NCI-H82 treated with DMSO at 0.1 percent for 48 hours (cell line): Measurements from ENCODE around the gene BTBD8.
A peak's percentile ranks its signal among the peaks of the same experiment; 100 is the strongest.

Experiments used
- DNase-seq: peaks from one replicate; lab custom pipeline; 2025; ENCODE audit not compliant: unreplicated experiment; lab: John Stamatoyannopoulos, UW

BTBD8 gene

DNA sequence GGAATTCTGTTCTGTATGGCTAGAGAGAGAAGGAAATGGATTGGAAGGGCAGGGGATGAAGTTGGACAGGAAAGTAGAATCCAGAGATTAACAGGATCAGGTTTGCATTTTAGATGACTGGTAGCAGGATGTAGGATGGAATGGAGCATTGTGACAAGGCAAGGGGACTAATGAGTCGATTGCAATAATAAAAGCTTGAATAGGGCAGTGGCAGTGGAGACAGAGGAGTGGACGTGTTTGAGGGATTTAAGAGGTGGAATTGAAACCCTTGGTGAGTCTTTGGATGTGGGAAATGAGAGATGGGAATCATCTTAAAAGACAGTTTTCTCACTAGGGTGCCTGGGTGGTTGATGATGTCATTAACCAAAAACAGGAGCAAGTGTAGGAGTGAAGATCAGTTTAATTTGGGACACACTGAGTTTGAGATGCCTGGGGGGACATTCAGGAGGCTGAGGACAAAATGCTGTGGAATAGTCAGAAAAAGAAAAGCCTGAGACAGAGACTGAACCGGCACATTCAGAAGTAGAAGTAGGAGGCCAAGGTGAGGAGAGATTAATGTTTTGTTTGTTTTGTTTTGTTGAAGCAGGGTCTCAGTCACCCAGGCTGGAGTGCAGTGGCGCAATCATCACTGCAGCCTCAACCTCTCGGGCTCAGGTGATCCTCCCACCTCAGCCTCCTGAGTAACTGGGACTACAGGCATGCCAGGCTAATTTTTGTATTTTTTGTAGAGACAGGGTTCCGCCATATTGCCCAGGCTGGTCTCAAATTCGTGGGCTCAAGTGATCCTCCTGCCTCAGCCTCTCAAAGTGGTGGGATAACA is 108.5 kb downstream of the BTBD8 start:
- no peak for DNase-seq

DNA sequence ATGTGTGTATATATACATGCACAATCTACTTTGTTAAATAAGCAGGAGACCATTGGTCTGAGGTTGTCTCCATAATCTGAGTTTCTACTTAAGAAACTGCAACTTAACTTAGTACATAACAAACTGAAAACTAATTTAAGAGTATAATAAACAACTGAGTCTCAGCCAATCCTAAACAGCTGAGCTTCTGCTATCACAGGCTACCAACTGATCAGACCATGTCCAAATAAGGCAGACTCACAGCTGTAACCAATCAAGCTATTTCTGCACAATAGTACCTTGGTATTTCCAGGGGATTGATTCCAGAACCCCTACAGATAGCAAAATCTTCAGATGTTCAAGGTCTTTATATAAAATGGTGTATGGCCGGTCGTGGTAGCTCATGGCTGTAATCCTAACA is 111.6 kb downstream of the BTBD8 start:
- no peak for DNase-seq

DNA sequence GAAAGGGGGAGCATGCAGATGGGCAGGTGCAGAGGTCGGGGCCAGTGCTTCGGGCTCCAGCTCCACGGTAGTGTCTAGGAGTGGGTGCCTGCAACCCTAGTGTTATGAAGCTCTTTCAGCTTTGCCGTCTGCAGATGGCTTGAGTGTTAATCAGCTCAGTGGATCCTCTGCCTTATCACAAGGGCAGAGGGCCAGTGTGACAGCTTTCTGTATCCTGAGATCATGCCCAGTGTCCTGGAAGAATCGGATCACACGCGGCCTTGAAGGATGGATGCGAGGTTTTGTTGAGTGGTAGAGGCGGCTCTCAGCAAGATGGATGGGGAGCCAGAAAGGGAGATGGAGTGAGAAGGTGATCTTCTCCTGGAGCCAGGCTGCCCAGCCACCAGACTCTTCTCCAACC is 112.1 kb downstream of the BTBD8 start:
- peak; percentile 58 for DNase-seq

DNA sequence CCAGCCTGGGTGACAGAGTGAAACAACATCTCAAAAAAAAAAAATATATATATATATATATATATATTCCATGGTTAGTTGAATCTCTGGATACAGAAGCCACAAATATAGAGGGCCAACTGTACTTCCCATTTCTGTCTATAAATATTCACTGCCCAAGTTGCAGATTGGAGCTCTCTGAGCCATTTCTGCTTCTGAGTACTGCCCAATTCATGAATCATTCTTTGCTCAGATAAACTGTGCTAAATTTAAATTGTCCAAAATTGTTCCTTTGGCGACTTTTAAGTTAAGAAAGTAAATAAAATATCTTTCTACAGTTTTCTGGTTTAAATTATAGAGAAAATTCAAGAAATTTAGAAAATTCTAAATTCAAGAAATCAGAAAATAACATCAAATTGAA is 114.4 kb downstream of the BTBD8 start:
- DNase-seq, result no peak

DNA sequence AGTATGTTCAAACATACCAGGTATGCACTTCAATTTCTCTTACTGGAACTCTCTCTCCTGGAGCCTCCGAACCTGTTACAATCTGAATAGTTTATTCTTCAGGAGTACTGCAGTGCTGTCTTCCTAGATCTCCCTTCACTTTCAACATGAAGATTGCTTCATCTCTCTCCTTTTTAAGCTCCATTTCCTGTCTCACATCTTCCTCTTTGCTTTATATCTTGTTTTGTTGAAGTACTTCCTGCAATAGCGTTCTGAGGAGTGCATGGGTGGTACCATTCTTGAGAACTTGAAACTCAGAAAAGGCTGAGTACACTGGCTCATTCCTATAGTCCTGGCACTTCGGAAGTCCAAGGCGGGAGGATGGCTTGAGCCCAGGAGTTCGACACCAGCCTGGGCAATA is 121.8 kb downstream of the BTBD8 start:
- no peak for DNase-seq

DNA sequence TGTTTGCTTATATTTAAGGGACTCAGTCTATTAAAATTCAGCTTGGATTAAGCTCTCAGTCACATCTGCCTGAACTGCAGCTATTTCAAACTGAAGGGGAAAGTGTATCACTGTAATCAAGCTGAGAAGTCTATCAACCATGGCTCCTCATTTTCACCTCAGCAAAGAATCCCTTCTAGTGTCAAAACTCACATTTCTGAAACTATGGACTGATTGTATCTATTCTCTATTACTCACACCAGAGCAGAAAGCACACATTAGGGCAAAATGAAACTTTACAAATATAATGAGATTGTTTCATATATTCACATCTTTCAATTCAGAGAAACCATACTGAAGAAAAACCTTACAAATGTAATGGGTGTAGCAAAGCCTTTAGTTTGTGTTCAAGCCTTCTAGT is 123.0 kb downstream of the BTBD8 start:
- no peak for DNase-seq

DNA sequence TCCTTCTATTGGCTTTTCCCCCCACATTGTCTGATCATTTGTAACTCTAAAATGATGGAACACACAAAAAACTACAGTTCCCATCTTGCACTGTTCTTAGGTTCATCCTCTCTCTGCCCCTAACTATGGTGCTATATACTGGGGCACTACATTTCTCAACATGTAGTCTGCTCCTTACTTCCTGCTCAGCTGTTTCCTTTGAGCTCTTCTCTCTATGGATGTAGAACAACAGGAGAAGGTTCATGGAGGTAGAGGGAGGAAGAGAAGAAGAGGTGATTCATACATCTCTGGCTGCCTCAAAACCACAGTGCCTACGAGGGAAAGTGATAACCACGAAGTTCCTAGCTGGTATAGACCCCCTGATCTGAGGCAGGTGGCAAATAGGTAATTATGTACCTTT is 130.6 kb downstream of the BTBD8 start:
- no peak for DNase-seq

DNA sequence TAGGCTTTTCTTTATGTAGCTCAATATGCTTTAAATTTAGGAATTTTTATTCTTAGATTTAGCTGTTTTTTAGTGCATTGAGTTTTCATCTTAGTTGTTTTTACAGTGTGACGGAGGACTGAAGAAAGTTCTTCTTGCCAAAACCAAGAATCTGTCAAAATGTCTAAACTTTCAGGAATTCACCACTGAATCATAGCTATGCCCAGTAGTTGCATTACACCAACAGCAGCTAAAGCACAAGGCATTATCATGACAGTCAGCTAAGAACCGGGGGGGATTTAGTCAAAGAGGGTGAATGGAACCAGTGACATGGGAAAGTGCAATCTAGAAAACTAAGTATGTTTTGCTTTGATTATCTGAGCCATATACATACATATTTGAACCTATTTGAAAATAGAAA is 131.0 kb downstream of the BTBD8 start:
- DNase-seq, result no peak

DNA sequence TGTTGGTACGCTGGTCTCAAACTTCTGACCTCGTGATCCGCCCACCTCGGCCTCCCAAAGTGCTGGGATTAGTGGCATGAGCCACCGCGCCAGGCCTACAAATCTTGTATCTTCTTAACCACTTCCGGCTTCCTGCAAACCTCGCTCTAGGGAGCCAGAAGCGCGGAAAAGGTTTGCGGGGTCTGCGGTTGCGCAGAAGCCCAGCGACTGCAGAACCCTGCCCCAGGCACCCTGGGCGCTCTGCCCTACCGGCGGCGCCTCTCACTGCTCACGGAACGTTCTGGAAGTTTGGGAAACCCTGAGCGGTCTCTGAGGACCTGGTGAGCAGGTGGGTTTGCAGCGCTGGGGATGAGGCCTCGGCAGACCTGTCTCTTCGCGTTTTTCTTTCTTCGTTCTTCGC is 137.6 kb downstream of the BTBD8 start, which contains the start of gene C1orf146:
Gene C1orf146, plus strand, starts transcription at position 195 of the 400 bp plus-strand sequence. CDS start 13,506 bp downstream, outside the sequence.
- DNase-seq, result no peak

DNA sequence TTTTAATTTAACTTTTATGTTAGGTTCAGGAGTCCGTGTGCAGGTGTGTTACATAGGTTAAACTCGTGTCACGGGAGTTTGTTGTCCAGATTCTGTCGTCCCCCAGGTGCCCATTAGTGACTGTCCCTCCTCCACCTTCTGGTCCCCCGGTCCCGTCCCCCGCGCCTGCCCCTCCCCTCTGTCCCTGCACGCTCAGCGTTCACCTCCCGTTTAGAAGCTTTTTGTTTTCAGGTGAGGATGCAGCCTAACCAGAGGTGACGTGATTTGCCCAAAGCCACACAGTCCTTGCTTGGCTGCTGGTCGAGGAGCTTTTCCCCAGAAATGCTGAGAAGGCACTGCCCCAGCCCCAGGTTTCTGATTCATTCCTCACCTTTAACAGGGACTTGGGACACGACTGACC is 138.4 kb downstream of the BTBD8 start:
- DNase-seq, result no peak

DNA sequence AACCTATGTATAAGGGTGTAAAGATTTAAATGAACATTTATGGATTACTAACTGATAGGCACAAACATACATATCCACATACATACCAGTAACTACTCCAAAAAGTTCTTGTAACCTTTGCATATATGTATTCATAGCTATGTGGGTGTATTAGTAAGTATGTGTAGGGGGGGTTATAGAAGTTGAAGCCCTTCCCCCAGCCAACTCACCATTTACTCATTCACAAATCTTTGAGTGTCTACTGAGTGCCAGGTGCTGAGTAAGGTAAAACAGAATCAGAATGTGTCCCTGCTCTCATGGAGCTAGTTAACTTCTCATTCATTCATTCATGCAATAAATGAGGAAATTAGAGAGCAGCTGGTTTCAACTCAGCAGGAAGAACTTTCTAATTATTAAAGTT is 138.9 kb downstream of the BTBD8 start:
- no peak for DNase-seq

DNA sequence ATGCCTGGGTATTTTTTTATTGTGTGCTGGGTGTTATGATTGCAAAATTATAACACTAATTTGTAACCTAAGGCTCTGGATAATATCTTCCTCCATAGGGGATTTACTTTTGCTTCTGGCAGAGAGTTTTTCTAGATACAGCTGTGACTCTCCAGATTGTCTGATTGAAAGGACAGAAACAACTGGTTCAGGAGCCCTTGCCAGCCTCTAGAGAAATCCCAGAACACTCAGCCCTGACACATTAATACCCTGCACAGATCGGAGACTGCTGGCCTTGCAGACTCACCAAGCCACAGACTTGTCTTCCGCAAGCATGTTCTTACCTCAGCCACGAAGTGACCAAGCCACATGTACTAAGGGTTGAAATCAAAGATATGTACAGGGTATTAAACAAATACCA is 148.3 kb downstream of the BTBD8 start:
- DNase-seq, result no peak

DNA sequence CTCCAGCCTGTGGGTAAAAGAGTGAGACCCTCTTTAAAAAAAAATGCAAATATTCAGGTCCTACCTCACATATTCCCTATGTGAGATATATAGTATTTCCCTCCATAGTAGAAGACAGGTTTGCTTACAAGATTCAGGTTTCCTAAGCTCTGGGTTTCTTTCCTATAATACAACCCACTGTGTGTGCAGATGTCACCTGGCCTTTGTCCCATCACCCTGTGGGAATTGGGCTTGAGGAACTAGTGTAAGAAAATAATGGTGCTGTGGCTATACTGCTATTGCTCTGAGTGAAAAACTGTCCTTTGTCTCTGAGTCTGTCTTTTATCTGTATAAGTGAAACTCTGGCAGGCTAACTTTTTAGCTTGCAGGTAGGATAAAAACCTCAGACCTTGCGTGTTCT is 150.6 kb downstream of the BTBD8 start:
- no peak for DNase-seq
